Measurements from ENCODE around the gene SERP2. TPM values are rescaled to one million over a fixed set of nuclear protein-coding genes. Genes with fewer than 3 reads are reported as not detected.
A peak's percentile ranks its signal among the peaks of the same experiment; 100 is the strongest.
"Not testable (repeated sequence)": the region's sequence is repeated elsewhere in the genome, so short reads cannot be mapped to it uniquely, and the experiment has no call there.

SERP2 gene
- 5.2 TPM for polyA plus RNA-seq (2013, experiment 1 of 2)
- polyA plus RNA-seq (2013, experiment 2 of 2): 5.2 TPM

DNA sequence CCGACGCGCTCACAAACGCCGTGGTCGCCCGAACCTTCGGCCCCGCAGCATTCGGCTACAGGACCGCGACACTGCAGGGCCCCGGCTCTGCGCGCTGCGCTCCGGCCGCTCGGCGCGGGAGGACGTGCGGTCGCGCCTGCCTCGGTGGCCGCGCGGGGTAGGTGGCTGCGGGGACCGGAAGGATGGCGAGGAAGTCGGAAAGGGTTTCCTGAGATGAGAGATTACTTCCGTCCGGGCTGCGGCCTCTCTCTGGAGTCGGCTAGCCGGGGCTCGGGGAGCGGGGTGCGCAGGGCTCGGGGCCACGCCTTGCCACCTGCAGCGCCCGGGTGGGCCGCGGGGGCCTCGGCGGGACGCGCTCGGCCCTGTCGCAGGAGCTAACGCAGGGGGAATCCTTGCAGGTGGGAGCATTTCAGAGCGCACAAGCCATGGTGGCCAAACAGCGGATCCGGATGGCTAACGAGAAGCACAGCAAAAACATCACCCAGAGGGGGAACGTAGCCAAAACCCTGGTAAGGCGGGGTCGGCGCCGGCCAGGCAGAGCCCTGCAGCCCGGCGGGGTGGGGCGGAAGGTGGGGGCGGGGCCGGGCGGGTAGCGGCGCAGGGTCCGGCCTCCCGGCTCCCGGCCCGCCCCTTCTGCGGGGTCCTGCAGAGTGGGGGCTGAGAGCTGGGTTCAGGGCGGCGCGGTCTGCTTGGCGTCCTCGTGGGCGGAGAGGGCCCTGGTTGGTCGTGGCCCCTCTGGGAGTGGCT lies at the start of gene SERP2:
Gene SERP2, plus strand, starts transcription at position 224 of the 747 bp plus-strand sequence. Its CDS starts 202 bp downstream, at position 426.
- H3K27ac ChIP-seq (ENCODE audit: low read depth, low read length): no peak within 1 kb of the TSS
- H3K9ac ChIP-seq (ENCODE audit: low read depth, low read length): peak within 1 kb of the TSS; percentile 60
- peaks cover 19% of the 10 kb centered on the region for H3K27me3 ChIP-seq (ENCODE audit: insufficient read depth, low read length)
- no peaks in the 10 kb centered on the region for H3K9me3 ChIP-seq (ENCODE audit: insufficient read depth, low read depth, low read length)
- H3K36me3 ChIP-seq (ENCODE audit: insufficient read depth, low read length): no peaks in the 10 kb centered on the region
- peak within 1 kb of the TSS; percentile 78 for H3K4me3 ChIP-seq (ENCODE audit: low read length)
- under 1% methylated on average over 81 of the region's 83 CpGs for WGBS
- H3K4me1 ChIP-seq (ENCODE audit: insufficient read depth, low read length): peaks cover 6% of the 10 kb centered on the region

DNA sequence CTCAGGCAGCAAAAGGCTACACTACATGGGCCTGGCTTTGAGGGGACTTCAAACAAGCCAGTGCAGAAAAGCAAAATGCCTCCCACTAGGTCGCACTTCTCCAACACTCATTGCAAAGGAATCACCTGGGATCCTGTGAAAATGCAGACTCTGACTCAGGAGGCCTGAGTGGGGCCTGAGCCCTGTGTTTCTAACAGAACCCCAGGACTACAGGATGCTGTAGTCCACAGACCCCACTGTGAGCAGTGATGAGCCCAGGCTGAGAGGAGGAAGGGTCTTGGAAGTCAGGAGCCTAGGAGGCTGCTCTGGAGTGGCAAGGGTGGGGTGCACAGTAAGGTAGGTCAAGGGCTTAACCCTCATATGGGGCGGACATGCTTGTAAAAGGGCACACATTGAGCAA lies 46.7 kb upstream of the SERP2 start:
- H3K4me3 ChIP-seq (ENCODE audit: low read length): no peak overlapping the region
- peaks cover 4% of the 10 kb centered on the region for H3K4me1 ChIP-seq (ENCODE audit: insufficient read depth, low read length)
- no peaks in the 10 kb centered on the region for H3K27me3 ChIP-seq (ENCODE audit: insufficient read depth, low read length)
- H3K27ac ChIP-seq (ENCODE audit: low read depth, low read length): no peak overlapping the region
- H3K36me3 ChIP-seq (ENCODE audit: insufficient read depth, low read length): no peaks in the 10 kb centered on the region
- H3K9me3 ChIP-seq (ENCODE audit: insufficient read depth, low read depth, low read length): no peaks in the 10 kb centered on the region
- WGBS: 90% methylated on average over 2 of the region's 2 CpGs
- H3K9ac ChIP-seq (ENCODE audit: low read depth, low read length): no peak overlapping the region

DNA sequence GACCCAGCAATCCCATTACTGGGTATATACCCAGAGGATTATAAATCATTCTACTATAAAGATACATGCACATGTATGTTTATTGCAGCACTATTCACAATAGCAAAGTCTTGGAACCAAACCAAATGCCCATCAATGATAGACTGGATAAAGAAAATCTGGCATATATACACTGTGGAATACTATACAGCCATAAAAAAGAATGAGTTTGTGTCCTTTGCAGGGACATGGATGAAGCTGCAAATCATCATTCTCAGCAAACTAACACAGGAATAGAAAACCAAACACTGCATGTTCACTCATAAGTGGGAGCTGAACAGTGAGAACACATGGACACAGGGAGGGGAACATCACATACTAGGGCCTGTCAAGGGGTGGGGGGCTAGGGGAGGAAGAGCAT lies 44.6 kb upstream of the SERP2 start:
- peaks cover 10% of the 10 kb centered on the region for H3K4me1 ChIP-seq (ENCODE audit: insufficient read depth, low read length)
- not testable (repeated sequence) for H3K27ac ChIP-seq (ENCODE audit: low read depth, low read length); H3K9me3 ChIP-seq (ENCODE audit: insufficient read depth, low read depth, low read length); H3K4me3 ChIP-seq (ENCODE audit: low read length); H3K27me3 ChIP-seq (ENCODE audit: insufficient read depth, low read length); H3K9ac ChIP-seq (ENCODE audit: low read depth, low read length); H3K36me3 ChIP-seq (ENCODE audit: insufficient read depth, low read length)

DNA sequence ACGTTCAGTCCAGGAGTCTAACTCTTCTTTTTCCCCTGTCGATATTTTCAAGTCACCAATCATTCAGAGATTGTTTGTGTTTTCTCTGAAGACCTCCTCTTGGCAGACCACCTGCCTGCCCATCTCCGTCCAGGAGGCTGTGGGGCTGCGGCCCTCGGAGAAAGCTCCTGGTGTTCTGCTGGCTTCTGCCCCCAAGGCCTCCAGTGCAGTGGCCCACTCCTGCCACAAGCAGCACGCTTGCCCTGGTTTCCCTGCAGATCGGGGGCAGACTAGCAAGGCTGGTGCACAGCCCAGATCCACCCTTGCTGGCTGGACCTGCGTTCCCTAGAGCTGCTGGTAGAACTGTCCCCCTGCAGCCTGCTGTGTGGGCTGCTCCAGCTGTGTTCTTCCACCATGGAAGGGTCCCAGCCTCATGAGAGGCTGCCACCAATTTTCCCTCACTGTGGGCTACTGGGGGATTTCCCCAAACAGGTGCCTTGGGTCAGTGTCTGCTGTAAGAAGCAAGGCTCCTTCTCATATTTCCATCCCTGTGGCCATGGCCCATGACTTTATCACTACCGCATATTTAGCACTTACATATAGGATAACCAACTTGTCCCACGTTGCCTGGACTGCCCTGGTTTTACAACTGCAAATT lies 43.6 kb upstream of the SERP2 start:
- no peaks in the 10 kb centered on the region for H3K9me3 ChIP-seq (ENCODE audit: insufficient read depth, low read depth, low read length)
- no peak overlapping the region for H3K27ac ChIP-seq (ENCODE audit: low read depth, low read length)
- H3K36me3 ChIP-seq (ENCODE audit: insufficient read depth, low read length): no peaks in the 10 kb centered on the region
- 93% methylated on average over 10 of the region's 10 CpGs for WGBS
- peaks cover 16% of the 10 kb centered on the region for H3K4me1 ChIP-seq (ENCODE audit: insufficient read depth, low read length)
- H3K9ac ChIP-seq (ENCODE audit: low read depth, low read length): no peak overlapping the region
- no peaks in the 10 kb centered on the region for H3K27me3 ChIP-seq (ENCODE audit: insufficient read depth, low read length)
- H3K4me3 ChIP-seq (ENCODE audit: low read length): no peak overlapping the region

DNA sequence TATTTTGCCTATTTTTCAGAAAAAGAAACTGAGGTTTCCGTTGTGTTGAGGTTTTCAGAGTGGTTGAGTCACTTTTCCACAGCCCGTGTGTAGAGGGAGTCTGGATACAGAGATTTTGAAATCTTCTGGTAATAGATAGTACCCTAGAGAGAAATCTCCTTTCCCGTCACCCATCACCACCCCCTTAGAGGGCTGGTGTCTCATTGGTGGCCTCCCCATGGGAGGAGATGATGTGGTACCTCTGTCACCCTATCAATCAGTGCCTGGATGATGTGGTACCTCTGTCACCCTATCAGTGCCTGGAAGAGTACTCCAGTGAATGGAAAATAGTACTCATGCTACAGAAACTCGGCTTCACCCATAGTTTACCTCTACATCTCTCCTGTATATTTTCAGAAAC lies 42.2 kb upstream of the SERP2 start:
- Histone ChIP-seq H3K27me3 (ENCODE audit: insufficient read depth, low read length) (no peaks in the 10 kb centered on the region), H3K36me3 (ENCODE audit: insufficient read depth, low read length) (no peaks in the 10 kb centered on the region), H3K4me3 (ENCODE audit: low read length) (no peak overlapping the region), H3K4me1 (ENCODE audit: insufficient read depth, low read length) (peaks cover 16% of the 10 kb centered on the region), H3K9me3 (ENCODE audit: insufficient read depth, low read depth, low read length) (no peaks in the 10 kb centered on the region), H3K27ac (ENCODE audit: low read depth, low read length) (no peak overlapping the region), H3K9ac (ENCODE audit: low read depth, low read length) (no peak overlapping the region)
- WGBS: 87% methylated on average over 3 of the region's 4 CpGs

DNA sequence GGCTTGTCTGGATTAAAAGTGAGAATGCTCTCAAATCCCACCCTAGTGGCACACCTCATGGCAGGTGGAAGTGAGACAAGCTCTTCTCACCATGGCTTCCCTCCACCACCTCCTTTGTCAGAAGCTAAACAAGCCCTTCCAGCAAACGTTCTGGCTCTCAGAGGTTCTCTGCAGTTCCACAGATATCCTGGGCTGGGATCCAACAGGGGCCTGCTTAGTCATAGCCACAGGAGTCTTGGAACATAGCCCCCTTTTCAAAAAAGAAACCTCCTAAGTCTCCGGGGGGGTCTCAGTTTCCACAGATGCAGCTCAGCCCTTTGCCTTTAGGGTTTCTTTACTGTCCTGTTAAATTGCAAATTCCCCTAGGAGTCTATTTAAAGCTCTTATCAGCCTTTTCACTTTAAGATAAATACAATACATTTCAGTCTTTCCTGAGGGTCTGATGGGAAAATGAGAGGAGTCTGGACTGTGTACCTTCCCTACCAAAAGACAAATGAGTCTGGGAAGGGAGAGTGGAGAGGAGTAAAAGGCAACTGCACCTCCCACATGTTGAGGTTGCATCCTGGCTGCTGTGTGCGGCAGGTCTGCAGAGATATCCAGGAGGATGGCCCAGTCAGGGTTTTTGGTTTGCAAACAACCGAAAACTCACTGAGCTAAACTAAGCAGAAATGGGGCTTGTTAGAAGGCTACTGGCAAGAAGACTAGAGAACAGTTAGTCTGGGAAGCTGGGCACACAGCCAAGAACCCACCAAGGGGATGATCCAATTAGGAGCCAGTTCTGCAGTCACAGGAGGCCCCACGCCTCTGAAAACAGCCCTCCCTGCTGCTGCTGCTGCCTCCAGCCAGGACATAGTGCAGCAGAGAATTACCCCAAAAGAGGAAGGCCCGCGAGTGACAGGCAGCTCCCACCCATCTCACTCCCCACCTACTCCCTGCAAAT lies 41.4 kb upstream of the SERP2 start:
- H3K36me3 ChIP-seq (ENCODE audit: insufficient read depth, low read length): no peaks in the 10 kb centered on the region

DNA sequence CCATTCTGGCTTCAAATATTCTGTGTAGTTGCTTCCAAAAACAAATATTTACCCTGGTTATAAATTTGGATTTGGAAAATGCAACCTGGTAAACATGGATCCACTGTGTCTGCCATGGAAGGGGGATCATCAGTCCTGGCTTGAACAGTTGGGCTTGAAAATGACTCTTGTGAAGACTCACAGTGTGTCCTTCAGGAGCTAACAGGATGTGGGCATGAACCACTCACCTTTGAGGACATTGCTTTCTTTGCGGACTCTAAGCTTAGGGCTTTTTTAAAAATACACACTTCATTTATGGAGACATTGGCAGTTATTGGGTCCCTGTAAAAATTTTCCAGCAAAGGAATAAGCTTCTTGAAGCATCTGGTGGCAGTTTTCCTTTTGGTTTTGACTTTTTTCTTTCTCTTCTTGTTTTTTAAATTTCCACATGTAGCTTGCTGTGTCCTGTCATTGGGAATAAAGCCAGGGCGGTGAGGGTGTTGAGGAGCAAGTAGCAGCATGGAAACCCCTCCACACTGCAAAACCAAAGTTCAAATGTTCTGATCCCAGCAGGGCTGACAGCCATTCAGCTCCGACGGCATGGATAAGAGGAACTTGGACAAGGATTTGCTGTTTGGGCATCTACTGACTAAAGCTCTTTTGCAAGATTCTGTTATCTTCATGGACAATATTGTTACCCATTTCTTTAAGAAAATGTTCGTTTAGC lies 39.5 kb upstream of the SERP2 start:
- WGBS: 66% methylated on average over 4 of the region's 5 CpGs
- Histone ChIP-seq H3K4me1 (ENCODE audit: insufficient read depth, low read length) (peaks cover 16% of the 10 kb centered on the region), H3K4me3 (ENCODE audit: low read length) (no peak overlapping the region), H3K27ac (ENCODE audit: low read depth, low read length) (no peak overlapping the region), H3K36me3 (ENCODE audit: insufficient read depth, low read length) (no peaks in the 10 kb centered on the region), H3K9me3 (ENCODE audit: insufficient read depth, low read depth, low read length) (no peaks in the 10 kb centered on the region), H3K9ac (ENCODE audit: low read depth, low read length) (no peak overlapping the region), H3K27me3 (ENCODE audit: insufficient read depth, low read length) (no peaks in the 10 kb centered on the region)

More for the DNA sequence above, 41.4 kb upstream of the SERP2 start:
- Histone ChIP-seq H3K4me3 (ENCODE audit: low read length) (no peak overlapping the region), H3K4me1 (ENCODE audit: insufficient read depth, low read length) (peaks cover 16% of the 10 kb centered on the region), H3K27ac (ENCODE audit: low read depth, low read length) (peak overlapping the region; percentile 36; the same call in 1 of the 2 replicates), H3K9ac (ENCODE audit: low read depth, low read length) (no peak overlapping the region), H3K9me3 (ENCODE audit: insufficient read depth, low read depth, low read length) (no peaks in the 10 kb centered on the region), H3K27me3 (ENCODE audit: insufficient read depth, low read length) (no peaks in the 10 kb centered on the region)
- WGBS: 40% methylated on average over 7 of the region's 7 CpGs

DNA sequence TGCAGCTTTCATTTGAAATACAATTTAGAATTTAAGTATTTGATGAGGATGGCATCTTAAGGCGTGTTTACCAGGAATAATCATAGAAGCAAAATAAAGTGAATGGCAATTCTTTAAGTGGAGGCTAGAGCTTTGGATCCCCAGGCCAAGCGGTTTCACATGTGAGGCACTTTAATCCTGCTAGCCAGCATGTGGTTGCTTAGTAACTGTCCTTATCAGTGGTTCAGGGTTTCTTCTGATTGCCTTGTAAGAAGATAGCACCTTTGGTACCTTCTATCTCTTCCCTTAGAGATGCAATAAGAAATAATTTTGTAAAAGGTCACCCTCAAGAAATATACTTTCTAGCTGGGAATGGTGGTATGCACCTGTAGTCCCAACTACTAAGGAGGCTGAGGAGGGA lies 38.9 kb upstream of the SERP2 start:
- H3K27me3 ChIP-seq (ENCODE audit: insufficient read depth, low read length): no peaks in the 10 kb centered on the region
- 69% methylated on average over 2 of the region's 2 CpGs for WGBS

DNA sequence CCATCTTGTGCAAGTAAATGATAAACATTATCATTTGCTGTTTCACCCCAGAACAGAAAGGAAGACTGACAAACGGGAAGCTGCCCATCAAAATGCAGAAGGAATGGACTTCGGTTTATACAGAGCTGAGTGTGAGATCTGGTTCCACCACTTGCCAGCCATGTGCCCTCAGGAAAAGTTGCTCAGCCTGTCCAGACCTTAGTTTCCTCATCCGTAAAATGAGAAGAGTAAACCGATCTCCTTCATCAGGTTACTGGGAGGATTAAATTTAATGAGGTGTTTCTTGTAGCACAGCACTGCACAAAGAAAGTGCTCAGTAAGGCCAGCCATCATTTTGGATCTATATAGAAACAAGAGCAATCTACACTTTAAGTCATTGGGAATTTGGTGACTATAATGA lies 36.7 kb upstream of the SERP2 start:
- Histone ChIP-seq H3K4me3 (ENCODE audit: low read length) (no peak overlapping the region), H3K9me3 (ENCODE audit: insufficient read depth, low read depth, low read length) (no peaks in the 10 kb centered on the region), H3K36me3 (ENCODE audit: insufficient read depth, low read length) (no peaks in the 10 kb centered on the region), H3K9ac (ENCODE audit: low read depth, low read length) (no peak overlapping the region), H3K27ac (ENCODE audit: low read depth, low read length) (no peak overlapping the region), H3K27me3 (ENCODE audit: insufficient read depth, low read length) (no peaks in the 10 kb centered on the region), H3K4me1 (ENCODE audit: insufficient read depth, low read length) (peaks cover 12% of the 10 kb centered on the region)
- 95% methylated on average over 4 of the region's 4 CpGs for WGBS

More for the DNA sequence above, 38.9 kb upstream of the SERP2 start:
- Histone ChIP-seq H3K27ac (ENCODE audit: low read depth, low read length) (no peak overlapping the region), H3K4me3 (ENCODE audit: low read length) (no peak overlapping the region), H3K9ac (ENCODE audit: low read depth, low read length) (no peak overlapping the region), H3K4me1 (ENCODE audit: insufficient read depth, low read length) (peaks cover 16% of the 10 kb centered on the region), H3K36me3 (ENCODE audit: insufficient read depth, low read length) (no peaks in the 10 kb centered on the region), H3K9me3 (ENCODE audit: insufficient read depth, low read depth, low read length) (no peaks in the 10 kb centered on the region)

DNA sequence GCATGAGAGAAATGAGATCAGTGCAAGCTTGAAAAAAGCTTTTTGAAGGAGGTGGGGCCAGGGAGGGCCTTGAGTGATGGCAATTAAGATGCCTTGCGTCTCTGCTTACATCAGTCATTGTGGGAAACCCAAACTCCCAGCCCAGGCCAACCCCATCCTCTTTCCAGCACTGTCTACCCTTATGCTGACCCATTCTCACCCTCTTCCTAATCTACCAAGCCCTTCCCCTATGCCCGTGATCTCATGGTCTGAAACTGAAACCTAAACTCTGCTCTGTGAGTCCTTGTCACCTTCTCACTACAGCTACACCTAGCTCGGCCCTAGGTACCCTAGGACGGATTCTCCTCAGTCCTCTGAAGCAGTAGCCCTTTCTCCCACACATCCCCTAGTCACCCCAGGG lies 36.0 kb upstream of the SERP2 start:
- Histone ChIP-seq H3K27me3 (ENCODE audit: insufficient read depth, low read length) (no peaks in the 10 kb centered on the region), H3K4me1 (ENCODE audit: insufficient read depth, low read length) (peaks cover 7% of the 10 kb centered on the region; the same call in 1 of the 2 replicates), H3K27ac (ENCODE audit: low read depth, low read length) (no peak overlapping the region), H3K36me3 (ENCODE audit: insufficient read depth, low read length) (no peaks in the 10 kb centered on the region), H3K4me3 (ENCODE audit: low read length) (no peak overlapping the region), H3K9ac (ENCODE audit: low read depth, low read length) (no peak overlapping the region), H3K9me3 (ENCODE audit: insufficient read depth, low read depth, low read length) (no peaks in the 10 kb centered on the region)
- WGBS: 91% methylated on average over 4 of the region's 4 CpGs

All from HUES64 (cell line).